Esophagus squamous epithelium (tissue), 5 donors: ENCODE measurements around the gene PLXNC1. TPM values are rescaled to one million over a fixed set of nuclear protein-coding genes. Genes with fewer than 3 reads are reported as not detected.

Experiments used
- DNase-seq: peaks from one replicate; lab custom pipeline; 2025; lab: John Stamatoyannopoulos, UW
- H3K27ac ChIP-seq, 4 donors: fragments of 200-600 bp; sonication (generic); one replicate each; pipeline ENCODE4 v1.5.1; 2016 to 2019; ENCODE audit warnings: mild to moderate bottlenecking in 1 of 4
- H3K27me3 ChIP-seq, 4 donors: fragments of 200-600 bp; sonication (generic); 1 replicate in 3 of 4; 2 replicates in 1 of 4; pipeline versions ENCODE4 v1.5.1 to v1.6.0; 2017 to 2021; ENCODE audit warnings: antibody characterized with exemption in 1 of 4
- H3K36me3 ChIP-seq, 3 donors: fragments of 200-600 bp; sonication (generic); one replicate each; pipeline ENCODE4 v1.5.1; 2016 to 2019
- H3K4me1 ChIP-seq, 3 donors: fragments of 200-600 bp; sonication (generic); one replicate each; pipeline ENCODE4 v1.5.1; 2017 to 2019
- H3K4me3 ChIP-seq, 4 donors: fragments of 200-600 bp; sonication (generic); 1 replicate in 3 of 4; 2 replicates in 1 of 4; pipeline ENCODE4 v1.5.1; 2016 to 2019; ENCODE audit warnings: mild to moderate bottlenecking in 2 of 4, moderate library complexity in 1 of 4
- H3K9me3 ChIP-seq, 3 donors: fragments of 200-600 bp; sonication (generic); one replicate each; pipeline ENCODE4 v1.5.1; 2016 to 2019
- POLR2A ChIP-seq, 4 donors: fragments of 450-650 bp; IDR thresholded peaks; one replicate each; pipeline ENCODE4 v1.6.1; 2017; ENCODE audit warnings: antibody characterized with exemption in 4 of 4, mild to moderate bottlenecking in 4 of 4, moderate library complexity in 3 of 4
- WGBS, 2 donors: methylation state at CpG; one replicate each; pipeline ENCODE4 v1.1.5; 2018; 5-methylcytosine and 5-hydroxymethylcytosine counted together
- intact Hi-C: fragments of 100-400 bp; cut with DNase I; formaldehyde crosslinking; loops from one replicate; pipeline ENCODE4 v1.15.0; 2022
- total RNA-seq, 4 donors: library from RNA; depleted of rRNA; stranded (reverse); fragments of >200 nt; gene quantifications; one replicate each; pipeline ENCODE4 v1.1.0, GENCODE V29; 2016
- TF ChIP-seq, protein P1 (sequence below), 6 experiments: fragments of 450-650 bp in 4 of 6; fragments of 200-600 bp in 2 of 6; sonication (generic) in 2 of 6; IDR thresholded peaks; one replicate each; pipeline ENCODE4 v1.5.1; 2016 to 2019; ENCODE audit warnings: antibody characterized with exemption in 6 of 6, mild to moderate bottlenecking in 4 of 6, moderate library complexity in 4 of 6
- donor health status: DM: yes; HTN: yes; CAD: no.

The PLXNC1 gene
- total RNA-seq, 4 donors from 2014 or later, result 1.0 to 6.7 (median 2.6) TPM

DNA sequence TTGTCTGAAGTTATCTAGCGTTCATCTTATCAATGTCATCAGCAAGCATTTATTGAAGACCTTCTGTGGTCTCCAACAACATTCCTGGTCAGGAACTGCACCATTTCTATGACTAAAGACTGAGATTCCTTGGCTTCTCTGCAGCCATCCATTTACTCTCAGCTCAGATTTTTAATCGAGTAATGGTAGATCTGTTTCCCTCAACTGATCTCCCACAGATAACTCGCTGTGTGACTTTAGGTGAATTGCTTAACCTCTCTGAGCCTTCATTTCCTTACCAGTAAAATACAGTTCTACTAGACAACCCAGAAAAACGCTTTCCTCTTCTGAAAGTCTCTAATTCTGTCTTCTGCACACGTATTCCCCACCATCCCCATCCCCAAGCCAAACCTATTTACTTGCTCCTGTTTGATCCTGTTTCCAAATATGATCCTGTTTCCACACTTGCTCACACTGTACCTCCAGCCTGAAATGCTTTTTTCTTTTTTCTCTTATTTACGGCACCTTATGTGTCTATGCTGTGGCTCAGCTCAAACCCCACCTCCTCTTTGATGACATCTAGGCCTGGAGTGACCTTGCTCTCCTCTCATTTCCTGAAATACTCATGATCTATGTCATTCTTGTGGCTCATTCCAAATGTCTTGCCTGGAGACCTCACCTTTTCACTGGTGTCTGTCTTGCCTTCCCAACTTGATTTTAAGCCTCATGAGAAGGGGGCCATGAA lies 21.8 kb downstream of the PLXNC1 start:
- intact Hi-C loops, result no loop called here
- 65 to 68% methylated on average over 6 of the region's 6 CpGs for WGBS, 2 donors
- Histone ChIP-seq H3K4me3 (no peak overlapping the region), H3K27me3 (peaks cover 0 to 45% (median 0%) of the 10 kb centered on the region in 4 donors), H3K27ac (no peak overlapping the region), H3K9me3 (no peaks in the 10 kb centered on the region), H3K4me1 (peaks cover 0 to 4% (median 0%) of the 10 kb centered on the region in 3 donors), H3K36me3 (no peaks in the 10 kb centered on the region)
- DNase-seq, result no peak
- TF ChIP-seq POLR2A (IDR thresholded peaks at IDR 0.05), result no peak
- TF ChIP-seq, protein P1, sequence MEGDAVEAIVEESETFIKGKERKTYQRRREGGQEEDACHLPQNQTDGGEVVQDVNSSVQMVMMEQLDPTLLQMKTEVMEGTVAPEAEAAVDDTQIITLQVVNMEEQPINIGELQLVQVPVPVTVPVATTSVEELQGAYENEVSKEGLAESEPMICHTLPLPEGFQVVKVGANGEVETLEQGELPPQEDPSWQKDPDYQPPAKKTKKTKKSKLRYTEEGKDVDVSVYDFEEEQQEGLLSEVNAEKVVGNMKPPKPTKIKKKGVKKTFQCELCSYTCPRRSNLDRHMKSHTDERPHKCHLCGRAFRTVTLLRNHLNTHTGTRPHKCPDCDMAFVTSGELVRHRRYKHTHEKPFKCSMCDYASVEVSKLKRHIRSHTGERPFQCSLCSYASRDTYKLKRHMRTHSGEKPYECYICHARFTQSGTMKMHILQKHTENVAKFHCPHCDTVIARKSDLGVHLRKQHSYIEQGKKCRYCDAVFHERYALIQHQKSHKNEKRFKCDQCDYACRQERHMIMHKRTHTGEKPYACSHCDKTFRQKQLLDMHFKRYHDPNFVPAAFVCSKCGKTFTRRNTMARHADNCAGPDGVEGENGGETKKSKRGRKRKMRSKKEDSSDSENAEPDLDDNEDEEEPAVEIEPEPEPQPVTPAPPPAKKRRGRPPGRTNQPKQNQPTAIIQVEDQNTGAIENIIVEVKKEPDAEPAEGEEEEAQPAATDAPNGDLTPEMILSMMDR (IDR thresholded peaks at IDR 0.05), result no peak

DNA sequence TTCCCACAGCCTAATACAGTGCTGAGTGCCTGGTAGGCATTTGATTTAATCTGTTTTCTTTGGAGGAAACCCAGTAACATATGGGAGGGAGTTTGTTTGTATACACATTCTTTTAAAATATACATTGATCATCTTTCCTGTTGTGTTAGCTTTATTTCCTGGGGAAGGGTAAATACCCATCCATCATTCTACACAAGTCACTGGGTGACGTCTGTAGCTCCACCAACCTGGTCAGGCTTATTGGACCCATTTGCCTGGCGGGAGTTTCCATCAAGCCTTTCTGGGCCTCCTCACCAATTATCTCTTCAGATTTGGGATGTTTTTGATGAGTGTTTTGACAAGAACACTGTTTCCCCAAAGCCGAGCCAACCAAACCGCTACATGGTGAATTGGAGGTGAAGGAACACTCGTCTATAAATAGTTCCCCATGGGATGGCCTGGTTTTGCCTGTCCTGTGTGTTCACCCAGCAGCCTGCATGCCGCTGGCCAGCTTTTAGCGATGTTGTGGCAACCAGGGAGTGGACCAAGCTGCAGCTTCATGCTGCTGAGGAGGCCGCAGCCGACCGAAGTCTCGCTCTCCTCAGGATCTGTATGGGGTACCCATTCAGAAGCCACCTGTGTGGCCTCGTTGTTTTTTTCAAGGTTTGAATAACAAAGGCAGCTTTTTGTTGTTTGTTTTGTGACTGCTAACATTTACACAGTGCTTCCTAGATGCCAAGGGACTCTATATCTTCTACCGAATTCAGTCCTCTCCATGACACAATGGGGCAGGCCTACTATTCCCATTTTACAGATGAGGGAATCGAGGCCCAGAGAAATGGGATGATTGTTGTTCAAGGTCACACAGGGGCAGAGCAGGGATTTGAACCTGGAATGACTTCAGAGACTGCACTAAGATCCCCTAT lies 22.6 kb downstream of the PLXNC1 start:
- H3K27ac ChIP-seq, result no peak overlapping the region
- DNase-seq, result no peak
- H3K9me3 ChIP-seq, result no peaks in the 10 kb centered on the region
- H3K27me3 ChIP-seq, result peaks cover 0 to 40% (median 0%) of the 10 kb centered on the region in 4 donors
- WGBS, 2 donors, result 67 to 75% methylated on average over 9 to 13 of the region's 14 CpGs
- TF ChIP-seq POLR2A (IDR thresholded peaks at IDR 0.05), result no peak
- TF ChIP-seq, protein P1 (IDR thresholded peaks at IDR 0.05), result no peak
- no peak overlapping the region for H3K4me3 ChIP-seq
- peaks cover 0 to 4% (median 0%) of the 10 kb centered on the region in 3 donors for H3K4me1 ChIP-seq
- no peaks in the 10 kb centered on the region for H3K36me3 ChIP-seq
- intact Hi-C loops, result no loop called here

DNA sequence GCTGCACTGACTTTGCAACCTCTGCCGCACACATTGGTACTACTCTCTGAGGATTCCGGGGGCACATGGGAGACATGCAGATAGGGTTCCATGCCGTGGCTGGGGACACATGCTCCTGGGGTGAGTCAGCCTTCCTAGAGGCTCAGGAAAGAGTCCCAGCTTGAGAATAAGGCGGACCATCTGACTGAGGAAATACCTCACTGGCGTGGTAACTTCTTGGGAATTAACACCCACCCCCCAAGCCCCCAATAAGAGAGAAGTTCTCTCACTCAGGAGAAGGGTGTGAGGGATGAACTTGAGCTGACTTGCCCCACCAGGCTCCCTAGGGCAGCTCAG lies 23.2 kb downstream of the PLXNC1 start:
- Histone ChIP-seq H3K4me3 (no peak overlapping the region), H3K27ac (no peak overlapping the region), H3K4me1 (peaks cover 0 to 4% (median 0%) of the 10 kb centered on the region in 3 donors), H3K36me3 (no peaks in the 10 kb centered on the region), H3K9me3 (no peaks in the 10 kb centered on the region), H3K27me3 (peaks cover 0 to 40% (median 0%) of the 10 kb centered on the region in 4 donors)
- intact Hi-C loops, result no loop called here
- TF ChIP-seq POLR2A (IDR thresholded peaks at IDR 0.05), result no peak
- TF ChIP-seq, protein P1 (IDR thresholded peaks at IDR 0.05), result no peak
- WGBS, 2 donors, result 73 to 100% methylated on average over 2 to 4 of the region's 5 CpGs
- no peak for DNase-seq

DNA sequence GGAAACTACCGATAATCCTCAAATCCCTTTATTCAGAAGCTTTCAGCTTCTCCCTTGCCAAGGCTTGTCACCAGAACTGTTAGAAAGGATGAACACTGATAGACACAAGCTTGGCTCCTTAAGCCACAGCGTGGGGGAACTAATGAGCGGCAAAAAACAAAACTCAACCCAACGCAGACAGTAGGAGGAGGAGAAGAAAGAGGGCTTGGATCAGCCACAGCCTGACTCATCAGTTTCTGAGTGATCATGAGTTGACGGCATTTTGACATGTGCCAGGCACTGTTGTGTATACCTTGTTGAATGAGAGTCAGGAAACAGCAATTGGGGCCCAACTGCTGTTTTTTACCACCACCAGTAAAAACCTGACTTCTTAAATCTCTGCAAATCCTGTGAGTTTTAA lies 23.7 kb downstream of the PLXNC1 start:
- no peak overlapping the region for H3K4me3 ChIP-seq
- 55 to 64% methylated on average over 5 of the region's 5 CpGs for WGBS, 2 donors
- DNase-seq, result no peak
- no peak overlapping the region for H3K27ac ChIP-seq
- H3K27me3 ChIP-seq, result peaks cover 0 to 35% (median 0%) of the 10 kb centered on the region in 4 donors
- no peaks in the 10 kb centered on the region for H3K9me3 ChIP-seq
- H3K4me1 ChIP-seq, result peaks cover 0 to 4% (median 0%) of the 10 kb centered on the region in 3 donors
- intact Hi-C loops, result no loop called here
- TF ChIP-seq, protein P1 (IDR thresholded peaks at IDR 0.05), result no peak
- TF ChIP-seq POLR2A (IDR thresholded peaks at IDR 0.05), result no peak
- no peaks in the 10 kb centered on the region for H3K36me3 ChIP-seq

DNA sequence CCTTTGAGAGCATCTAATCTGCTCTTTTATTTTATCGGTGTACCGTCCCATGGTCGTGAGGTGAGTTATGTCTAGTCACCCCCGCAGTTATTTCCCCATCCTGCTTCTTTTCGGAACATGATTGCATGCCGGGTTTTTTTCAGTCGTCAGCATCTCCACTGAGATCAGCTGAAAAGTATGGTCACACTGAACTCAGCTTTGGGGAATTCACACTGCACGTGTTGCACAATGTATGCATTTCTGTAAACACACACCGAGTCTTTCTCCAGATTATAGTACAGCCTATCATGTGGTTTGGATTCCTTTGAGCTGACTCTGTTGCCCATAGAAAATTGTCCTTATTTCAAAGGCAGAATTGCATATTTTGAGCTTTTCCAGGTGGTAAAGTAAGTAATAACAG lies 24.6 kb downstream of the PLXNC1 start:
- intact Hi-C loops, result no loop called here
- H3K4me3 ChIP-seq, result no peak overlapping the region
- no peaks in the 10 kb centered on the region for H3K36me3 ChIP-seq
- peak; percentile 6 for DNase-seq
- peaks cover 0 to 4% (median 0%) of the 10 kb centered on the region in 3 donors for H3K4me1 ChIP-seq
- H3K9me3 ChIP-seq, result peaks cover 0 to 4% (median 3%) of the 10 kb centered on the region in 3 donors
- peak overlapping the region in 1 of 4 donors; percentile 43 for H3K27ac ChIP-seq
- H3K27me3 ChIP-seq, result peaks cover 0 to 27% (median 0%) of the 10 kb centered on the region in 4 donors
- 56 to 63% methylated on average over 9 of the region's 9 CpGs for WGBS, 2 donors
- TF ChIP-seq, protein P1 (IDR thresholded peaks at IDR 0.05), result no peak
- no peak for TF ChIP-seq POLR2A (IDR thresholded peaks at IDR 0.05)
